ENCODE data around the gene RNF43. TPM values are rescaled to one million over a fixed set of nuclear protein-coding genes. Genes with fewer than 3 reads are reported as not detected.

Gene RNF43
- total RNA-seq, 1 experiment from 2014 or later, result 0.04 TPM

DNA sequence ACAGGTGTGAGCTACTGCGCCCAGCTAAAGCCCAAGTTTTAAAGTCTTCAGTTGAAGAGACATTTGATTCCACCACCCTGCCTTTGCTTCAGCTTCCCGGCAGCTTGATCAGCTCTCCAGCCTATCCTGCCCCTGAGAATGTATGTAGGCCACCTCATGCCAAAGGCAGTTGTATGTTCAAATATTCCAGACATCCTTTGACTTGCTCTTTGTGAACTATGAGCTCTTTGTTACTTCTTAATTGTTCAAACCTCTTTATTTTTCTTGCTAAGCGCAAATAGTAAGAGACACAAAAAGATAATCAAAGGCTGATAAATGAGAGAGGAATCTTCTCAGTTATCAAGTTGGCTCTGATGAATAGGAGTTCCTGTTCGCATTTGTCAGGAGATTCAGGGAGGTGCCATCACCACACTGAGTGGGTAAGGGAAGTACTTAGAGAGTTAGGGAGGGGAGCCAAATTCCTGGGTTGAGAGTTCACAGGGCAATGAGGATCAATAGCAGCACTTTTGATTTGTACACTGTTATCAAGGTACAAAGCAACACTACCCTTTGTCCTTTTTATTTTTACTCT lies 33.4 kb downstream of the RNF43 start:
- Histone ChIP-seq H3K27ac (ENCODE audit: low read depth, low read length, poor library complexity, severe bottlenecking) (no peak overlapping the region), H3K4me3 (ENCODE audit: low read depth, low read length, poor library complexity, severe bottlenecking) (no peak overlapping the region), H3K4me1 (ENCODE audit: insufficient read depth, low read length, poor library complexity, severe bottlenecking) (no peaks in the 10 kb centered on the region), H3K36me3 (ENCODE audit: insufficient read depth, low read length, poor library complexity, severe bottlenecking) (no peaks in the 10 kb centered on the region), H3K27me3 (replicated peaks; ENCODE audit: insufficient read depth, low read depth, low read length, poor library complexity) (peaks cover 19% of the 10 kb centered on the region), H3K9me3 (ENCODE audit: low read depth, low read length, poor library complexity, severe bottlenecking) (no peaks in the 10 kb centered on the region)
- POLR2A ChIA-PET (ENCODE audit: low non-redundant PET), result no interaction called here
- TF ChIP-seq, protein P1, sequence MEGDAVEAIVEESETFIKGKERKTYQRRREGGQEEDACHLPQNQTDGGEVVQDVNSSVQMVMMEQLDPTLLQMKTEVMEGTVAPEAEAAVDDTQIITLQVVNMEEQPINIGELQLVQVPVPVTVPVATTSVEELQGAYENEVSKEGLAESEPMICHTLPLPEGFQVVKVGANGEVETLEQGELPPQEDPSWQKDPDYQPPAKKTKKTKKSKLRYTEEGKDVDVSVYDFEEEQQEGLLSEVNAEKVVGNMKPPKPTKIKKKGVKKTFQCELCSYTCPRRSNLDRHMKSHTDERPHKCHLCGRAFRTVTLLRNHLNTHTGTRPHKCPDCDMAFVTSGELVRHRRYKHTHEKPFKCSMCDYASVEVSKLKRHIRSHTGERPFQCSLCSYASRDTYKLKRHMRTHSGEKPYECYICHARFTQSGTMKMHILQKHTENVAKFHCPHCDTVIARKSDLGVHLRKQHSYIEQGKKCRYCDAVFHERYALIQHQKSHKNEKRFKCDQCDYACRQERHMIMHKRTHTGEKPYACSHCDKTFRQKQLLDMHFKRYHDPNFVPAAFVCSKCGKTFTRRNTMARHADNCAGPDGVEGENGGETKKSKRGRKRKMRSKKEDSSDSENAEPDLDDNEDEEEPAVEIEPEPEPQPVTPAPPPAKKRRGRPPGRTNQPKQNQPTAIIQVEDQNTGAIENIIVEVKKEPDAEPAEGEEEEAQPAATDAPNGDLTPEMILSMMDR (conservative IDR thresholded peaks at IDR 0.05; ENCODE audit: low read depth, low read length), result no peak
- no peak for TF ChIP-seq EZH2 (IDR thresholded peaks at IDR 0.05; ENCODE audit: borderline replicate concordance, low read depth, low read length, poor library complexity, severe bottlenecking)
- no TSS peak for BruUV-seq (replicated peaks)
- no peak for DNase-seq (ENCODE audit: low spot score)
- CTCF ChIA-PET, result no interaction called here
- intact Hi-C loops (cut with micrococcal nuclease; ENCODE audit: unreplicated experiment), result no loop called here

DNA sequence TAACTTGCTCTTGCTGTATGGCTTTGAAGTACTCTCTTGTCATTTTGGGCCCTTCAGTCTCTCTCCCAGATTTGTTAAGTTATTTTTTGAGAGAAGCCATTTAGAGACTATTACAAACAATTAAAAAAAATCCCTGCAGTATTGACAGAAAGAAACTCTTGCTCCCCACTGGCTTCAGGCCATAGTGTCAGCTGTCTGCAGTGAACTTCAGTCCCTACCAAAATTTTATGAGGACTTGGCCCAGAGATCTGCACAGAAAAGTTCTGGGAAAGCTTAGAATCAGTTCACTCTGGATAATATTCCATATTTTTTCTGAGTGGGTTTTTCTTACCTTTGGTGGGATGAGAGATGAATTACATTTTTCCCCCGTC lies 34.5 kb downstream of the RNF43 start:
- intact Hi-C loops (cut with micrococcal nuclease; ENCODE audit: unreplicated experiment), result no loop called here
- peaks cover 19% of the 10 kb centered on the region for H3K27me3 ChIP-seq (replicated peaks; ENCODE audit: insufficient read depth, low read depth, low read length, poor library complexity)

DNA sequence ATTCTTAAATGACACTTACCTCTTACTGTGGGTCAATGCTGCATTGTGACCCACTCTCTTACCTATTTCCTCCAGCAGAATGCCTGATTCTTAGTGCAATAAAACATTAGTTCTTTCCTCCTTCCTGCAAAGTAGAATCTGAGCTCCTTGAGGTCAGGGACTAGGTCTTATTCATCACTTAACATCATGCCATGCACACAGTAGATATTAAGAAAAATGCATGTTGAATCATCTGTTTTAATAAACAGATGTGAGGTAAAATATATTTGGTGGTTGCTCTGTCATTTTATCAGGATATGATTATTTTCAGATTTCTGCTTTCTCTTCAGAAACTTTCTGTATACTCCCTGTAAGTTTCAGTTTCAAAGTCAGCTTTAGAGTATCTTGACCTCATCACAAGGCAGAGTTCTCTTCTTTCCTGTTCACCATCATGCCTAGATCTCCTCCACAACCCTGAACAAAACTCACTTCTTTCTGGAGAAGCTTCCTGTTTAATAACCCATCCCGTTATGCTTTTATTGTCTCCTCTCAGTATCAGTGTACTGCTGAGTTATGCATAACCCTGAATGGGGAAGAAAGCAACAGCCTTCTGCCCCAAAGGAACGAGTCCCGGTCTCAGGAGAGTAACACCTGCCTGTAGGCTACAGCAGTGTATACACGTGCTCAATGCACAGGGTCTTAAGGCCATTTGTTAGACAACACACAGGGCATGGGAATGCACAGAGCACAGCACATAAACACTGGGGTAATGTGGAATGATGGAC lies 35.0 kb downstream of the RNF43 start:
- ChIA-PET POLR2A (ENCODE audit: low non-redundant PET) (no interaction called here), CTCF (no interaction called here)
- Histone ChIP-seq H3K4me3 (ENCODE audit: low read depth, low read length, poor library complexity, severe bottlenecking) (no peak overlapping the region), H3K36me3 (ENCODE audit: insufficient read depth, low read length, poor library complexity, severe bottlenecking) (no peaks in the 10 kb centered on the region), H3K27ac (ENCODE audit: low read depth, low read length, poor library complexity, severe bottlenecking) (no peak overlapping the region), H3K9me3 (ENCODE audit: low read depth, low read length, poor library complexity, severe bottlenecking) (no peaks in the 10 kb centered on the region), H3K4me1 (ENCODE audit: insufficient read depth, low read length, poor library complexity, severe bottlenecking) (no peaks in the 10 kb centered on the region), H3K27me3 (replicated peaks; ENCODE audit: insufficient read depth, low read depth, low read length, poor library complexity) (peaks cover 19% of the 10 kb centered on the region)
- intact Hi-C loops (cut with micrococcal nuclease; ENCODE audit: unreplicated experiment), result no loop called here
- no TSS peak for BruUV-seq (replicated peaks)
- DNase-seq (ENCODE audit: low spot score), result no peak
- TF ChIP-seq, protein P1 (conservative IDR thresholded peaks at IDR 0.05; ENCODE audit: low read depth, low read length), result no peak
- TF ChIP-seq EZH2 (IDR thresholded peaks at IDR 0.05; ENCODE audit: borderline replicate concordance, low read depth, low read length, poor library complexity, severe bottlenecking), result no peak

More for the DNA sequence above, 34.5 kb downstream of the RNF43 start:
- H3K36me3 ChIP-seq (ENCODE audit: insufficient read depth, low read length, poor library complexity, severe bottlenecking), result no peaks in the 10 kb centered on the region
- no peaks in the 10 kb centered on the region for H3K4me1 ChIP-seq (ENCODE audit: insufficient read depth, low read length, poor library complexity, severe bottlenecking)
- H3K27ac ChIP-seq (ENCODE audit: low read depth, low read length, poor library complexity, severe bottlenecking), result no peak overlapping the region
- H3K9me3 ChIP-seq (ENCODE audit: low read depth, low read length, poor library complexity, severe bottlenecking), result no peaks in the 10 kb centered on the region
- ChIA-PET POLR2A (ENCODE audit: low non-redundant PET) (no interaction called here), CTCF (no interaction called here)
- no peak overlapping the region for H3K4me3 ChIP-seq (ENCODE audit: low read depth, low read length, poor library complexity, severe bottlenecking)
- TF ChIP-seq, protein P1 (conservative IDR thresholded peaks at IDR 0.05; ENCODE audit: low read depth, low read length), result no peak
- TF ChIP-seq EZH2 (IDR thresholded peaks at IDR 0.05; ENCODE audit: borderline replicate concordance, low read depth, low read length, poor library complexity, severe bottlenecking), result no peak
- no TSS peak for BruUV-seq (replicated peaks)
- DNase-seq (ENCODE audit: low spot score), result no peak
